NK-92 treated with Interleukin-12 subunit alpha and Interleukin-12 subunit beta, amount 100 ng/mL, for 24 hours (cell line): ENCODE measurements around the gene PCDHGC3.
"Not testable (repeated sequence)": the region's sequence is repeated elsewhere in the genome, so short reads cannot be mapped to it uniquely, and the experiment has no call there.

Source experiments
- DNase-seq: peaks from one replicate; lab custom pipeline; 2025; lab: John Stamatoyannopoulos, UW

The PCDHGC3 gene

DNA sequence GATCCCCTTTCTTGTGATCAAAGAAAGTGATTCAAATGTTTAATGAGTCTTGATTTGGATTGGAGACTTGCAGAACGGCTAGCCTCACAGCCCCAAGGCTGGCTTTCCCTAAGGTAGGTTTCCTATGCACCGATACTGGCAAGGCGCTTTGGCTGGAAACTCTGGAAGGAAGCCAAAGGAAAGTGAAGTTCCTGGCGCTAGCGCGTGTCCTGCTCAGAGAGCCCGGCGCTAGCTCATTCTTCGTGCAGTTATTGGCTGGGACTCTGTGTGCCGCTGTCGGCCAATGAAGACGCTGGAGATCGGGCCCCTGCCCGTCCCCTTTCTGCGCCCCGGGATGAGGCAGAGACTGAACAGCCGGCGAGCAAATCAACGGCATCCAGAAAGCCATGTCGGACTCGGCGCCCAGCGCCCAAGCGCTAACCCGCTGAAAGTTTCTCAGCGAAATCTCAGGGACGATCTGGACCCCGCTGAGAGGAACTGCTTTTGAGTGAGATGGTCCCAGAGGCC lies at the start of gene PCDHGC3:
TSS of gene PCDHGC3 (plus strand) at position 342 of the 507 bp plus-strand sequence. CDS start at position 493, 151 bp downstream.
- DNase-seq, result no peak

DNA sequence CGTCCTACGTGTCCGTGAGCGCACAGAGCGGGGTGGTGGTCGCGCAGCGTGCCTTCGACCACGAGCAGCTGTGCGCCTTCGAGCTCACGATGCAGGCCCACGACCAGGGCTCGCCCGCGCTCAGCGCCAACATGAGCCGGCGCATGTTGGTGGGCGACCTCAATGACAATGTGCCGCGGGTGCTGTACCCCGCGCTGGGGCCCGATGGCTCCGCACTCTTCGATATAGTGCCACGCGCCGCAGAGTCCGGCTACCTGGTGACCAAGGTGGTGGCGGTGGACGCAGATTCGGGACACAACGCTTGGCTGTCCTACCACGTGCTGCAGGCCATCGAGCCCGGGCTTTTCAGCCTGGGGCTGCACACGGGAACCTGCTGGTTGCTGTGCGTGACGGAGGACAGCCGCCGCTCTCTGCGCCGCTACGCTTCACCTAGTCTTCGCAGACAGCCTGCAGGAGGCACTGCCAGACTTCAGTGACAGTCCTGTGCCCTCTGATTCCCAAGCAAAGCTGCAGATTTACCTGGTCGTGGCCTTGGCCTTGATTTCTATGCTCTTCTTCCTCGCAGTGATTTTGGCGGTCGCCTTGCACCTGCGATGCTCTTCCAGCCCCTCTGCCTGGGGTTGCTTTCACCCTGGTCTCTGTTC lies 47.9 kb upstream of the PCDHGC3 start:
- DNase-seq, result no peak

DNA sequence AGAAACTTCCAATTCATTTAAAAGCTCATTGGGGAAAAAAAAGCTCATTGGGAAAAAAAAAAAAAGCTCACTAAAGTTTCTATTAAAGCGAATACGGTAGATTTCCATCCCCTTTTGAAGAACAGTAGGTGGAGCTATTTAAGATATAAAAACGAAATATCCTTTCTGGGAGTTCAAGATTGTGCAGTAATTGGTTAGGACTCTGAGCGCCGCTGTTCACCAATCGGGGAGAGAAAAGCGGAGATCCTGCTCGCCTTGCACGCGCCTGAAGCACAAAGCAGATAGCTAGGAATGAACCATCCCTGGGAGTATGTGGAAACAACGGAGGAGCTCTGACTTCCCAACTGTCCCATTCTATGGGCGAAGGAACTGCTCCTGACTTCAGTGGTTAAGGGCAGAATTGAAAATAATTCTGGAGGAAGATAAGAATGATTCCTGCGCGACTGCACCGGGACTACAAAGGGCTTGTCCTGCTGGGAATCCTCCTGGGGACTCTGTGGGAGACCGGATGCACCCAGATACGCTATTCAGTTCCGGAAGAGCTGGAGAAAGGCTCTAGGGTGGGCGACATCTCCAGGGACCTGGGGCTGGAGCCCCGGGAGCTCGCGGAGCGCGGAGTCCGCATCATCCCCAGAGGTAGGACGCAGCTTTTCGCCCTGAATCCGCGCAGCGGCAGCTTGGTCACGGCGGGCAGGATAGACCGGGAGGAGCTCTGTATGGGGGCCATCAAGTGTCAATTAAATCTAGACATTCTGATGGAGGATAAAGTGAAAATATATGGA lies 45.2 kb upstream of the PCDHGC3 start, which contains the start of gene PCDHGA12:
TSS of gene PCDHGA12 (plus strand) at position 176 of the 782 bp plus-strand sequence. CDS start at position 429, 253 bp downstream.
- DNase-seq, result no peak

DNA sequence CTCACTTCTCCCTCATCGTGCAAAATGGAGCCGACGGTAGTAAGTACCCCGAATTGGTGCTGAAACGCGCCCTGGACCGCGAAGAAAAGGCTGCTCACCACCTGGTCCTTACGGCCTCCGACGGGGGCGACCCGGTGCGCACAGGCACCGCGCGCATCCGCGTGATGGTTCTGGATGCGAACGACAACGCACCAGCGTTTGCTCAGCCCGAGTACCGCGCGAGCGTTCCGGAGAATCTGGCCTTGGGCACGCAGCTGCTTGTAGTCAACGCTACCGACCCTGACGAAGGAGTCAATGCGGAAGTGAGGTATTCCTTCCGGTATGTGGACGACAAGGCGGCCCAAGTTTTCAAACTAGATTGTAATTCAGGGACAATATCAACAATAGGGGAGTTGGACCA lies 44.5 kb upstream of the PCDHGC3 start:
- DNase-seq, result no peak

DNA sequence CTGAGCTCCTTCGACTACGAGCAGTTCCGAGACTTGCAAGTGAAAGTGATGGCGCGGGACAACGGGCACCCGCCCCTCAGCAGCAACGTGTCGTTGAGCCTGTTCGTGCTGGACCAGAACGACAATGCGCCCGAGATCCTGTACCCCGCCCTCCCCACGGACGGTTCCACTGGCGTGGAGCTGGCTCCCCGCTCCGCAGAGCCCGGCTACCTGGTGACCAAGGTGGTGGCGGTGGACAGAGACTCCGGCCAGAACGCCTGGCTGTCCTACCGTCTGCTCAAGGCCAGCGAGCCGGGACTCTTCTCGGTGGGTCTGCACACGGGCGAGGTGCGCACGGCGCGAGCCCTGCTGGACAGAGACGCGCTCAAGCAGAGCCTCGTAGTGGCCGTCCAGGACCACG lies 43.5 kb upstream of the PCDHGC3 start:
- not testable (repeated sequence) for DNase-seq

DNA sequence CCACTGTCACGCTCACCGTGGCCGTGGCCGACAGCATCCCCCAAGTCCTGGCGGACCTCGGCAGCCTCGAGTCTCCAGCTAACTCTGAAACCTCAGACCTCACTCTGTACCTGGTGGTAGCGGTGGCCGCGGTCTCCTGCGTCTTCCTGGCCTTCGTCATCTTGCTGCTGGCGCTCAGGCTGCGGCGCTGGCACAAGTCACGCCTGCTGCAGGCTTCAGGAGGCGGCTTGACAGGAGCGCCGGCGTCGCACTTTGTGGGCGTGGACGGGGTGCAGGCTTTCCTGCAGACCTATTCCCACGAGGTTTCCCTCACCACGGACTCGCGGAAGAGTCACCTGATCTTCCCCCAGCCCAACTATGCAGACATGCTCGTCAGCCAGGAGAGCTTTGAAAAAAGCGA lies 43.0 kb upstream of the PCDHGC3 start:
- not testable (repeated sequence) for DNase-seq

DNA sequence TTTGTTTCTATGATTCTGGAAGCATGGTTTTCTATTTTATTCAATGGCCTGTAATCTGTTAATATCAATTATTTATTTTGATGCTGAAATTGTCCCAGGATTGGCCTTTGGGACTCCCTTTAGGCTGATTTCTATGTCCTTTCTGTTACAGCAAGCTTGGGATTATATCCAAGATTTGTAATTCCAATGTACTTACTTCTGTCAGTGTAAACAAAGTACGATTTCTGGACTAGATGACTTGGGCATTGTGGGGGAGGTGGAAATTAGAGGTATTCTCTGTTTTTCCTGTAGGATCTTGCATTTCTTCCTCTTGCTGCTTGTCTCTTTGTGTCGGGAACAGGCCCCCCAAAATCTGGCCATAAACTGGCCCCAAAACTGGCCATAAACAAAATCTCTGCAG lies 41.8 kb upstream of the PCDHGC3 start:
- DNase-seq, result no peak

DNA sequence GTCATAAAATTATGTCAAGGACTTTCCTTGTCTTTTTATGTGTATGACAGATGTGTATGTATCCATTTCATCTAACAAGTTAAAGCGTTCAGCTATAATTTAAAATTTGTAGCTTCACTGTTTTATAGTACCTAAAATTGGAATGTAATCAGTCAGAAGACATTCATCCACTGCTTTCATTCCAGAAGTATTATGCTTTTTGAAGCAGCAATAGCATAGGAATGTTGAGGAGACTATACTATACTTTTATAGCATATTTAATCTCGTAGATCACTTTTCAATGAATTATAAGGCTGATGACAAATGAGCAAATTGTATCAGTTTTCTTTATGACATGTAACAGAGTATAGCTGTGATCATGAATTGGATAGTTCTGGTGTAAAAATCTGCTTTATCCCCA lies 38.5 kb upstream of the PCDHGC3 start:
- DNase-seq, result no peak

DNA sequence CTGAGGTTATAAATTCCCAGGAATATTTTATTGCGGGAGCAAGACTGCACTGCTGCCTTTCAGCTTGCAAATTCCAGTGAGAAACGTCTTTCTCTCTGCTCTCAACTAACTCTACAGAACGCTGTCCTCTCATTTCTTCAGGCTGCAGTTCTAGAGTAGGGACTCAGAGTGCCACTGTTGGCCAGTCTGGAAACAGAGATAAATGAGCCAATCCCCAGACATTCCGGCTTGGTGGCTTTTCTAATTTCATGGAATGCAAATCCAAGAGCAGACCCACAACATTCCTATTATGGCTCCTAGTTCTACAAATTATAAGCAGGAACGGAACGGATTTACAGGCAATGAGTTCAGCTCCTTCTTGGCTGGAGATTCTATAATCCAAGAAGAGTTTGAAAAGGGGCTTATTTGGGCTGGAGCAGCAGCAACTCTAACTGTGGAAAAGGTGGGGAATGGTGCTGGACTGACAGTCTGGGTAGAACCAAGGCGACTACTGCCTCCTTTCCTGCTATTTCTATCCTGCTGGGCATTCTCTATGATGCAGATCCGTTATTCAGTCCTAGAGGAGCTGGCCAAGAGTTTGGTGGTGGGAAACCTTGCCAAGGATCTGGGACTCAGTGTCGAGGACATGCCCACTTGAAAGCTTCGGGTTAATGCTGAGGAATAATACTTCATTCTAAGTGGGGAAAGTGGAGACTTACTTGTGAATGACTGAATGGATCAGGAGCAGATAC lies 36.2 kb upstream of the PCDHGC3 start:
- no peak for DNase-seq

DNA sequence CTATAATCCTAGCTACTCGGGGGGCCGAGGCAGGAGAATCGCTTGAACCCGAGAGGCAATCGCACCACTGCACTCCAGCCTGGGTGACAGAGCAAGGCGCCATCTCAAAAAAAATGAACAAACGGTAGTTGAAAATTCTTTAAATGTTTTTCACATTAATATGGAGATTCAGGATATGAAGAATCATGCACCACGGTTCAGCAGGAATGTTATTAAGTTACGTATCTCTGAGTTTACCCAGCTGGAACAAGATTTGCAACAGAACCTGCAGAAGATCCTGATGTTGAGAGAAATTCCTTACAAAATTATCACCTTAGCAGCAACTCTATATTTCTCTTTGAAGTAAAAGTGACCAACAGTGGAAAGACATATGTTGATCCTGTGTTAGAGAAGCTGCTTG lies 35.4 kb upstream of the PCDHGC3 start:
- no peak for DNase-seq

DNA sequence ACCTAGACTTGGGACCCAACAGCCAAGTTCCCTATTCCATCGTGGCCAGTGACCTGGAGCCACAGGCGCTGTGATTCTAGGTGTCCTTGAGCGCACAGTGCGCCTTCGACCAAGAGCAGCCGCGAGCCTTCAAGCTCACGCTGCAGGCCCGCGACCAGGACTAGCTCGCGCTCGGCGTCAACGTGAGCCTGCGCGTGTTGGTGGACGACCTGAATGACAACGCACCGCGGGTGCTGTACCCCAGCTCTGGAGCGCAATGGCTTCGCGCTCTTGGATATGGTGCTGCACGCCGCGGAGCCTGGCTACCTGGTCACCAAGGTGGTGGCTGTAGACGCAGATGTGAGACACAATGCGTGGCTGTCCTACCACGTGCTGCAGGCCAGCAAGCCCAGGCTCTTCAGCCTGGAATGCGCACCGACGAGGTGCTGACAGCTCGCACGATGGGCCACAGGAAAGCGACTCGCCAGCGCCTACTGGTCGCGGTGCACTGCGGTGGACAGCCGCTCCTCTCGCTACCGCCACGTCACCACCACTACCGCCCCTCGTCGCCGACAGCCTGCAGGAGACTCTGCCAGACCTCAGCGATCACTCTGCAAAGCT lies 34.1 kb upstream of the PCDHGC3 start:
- DNase-seq, result no peak

DNA sequence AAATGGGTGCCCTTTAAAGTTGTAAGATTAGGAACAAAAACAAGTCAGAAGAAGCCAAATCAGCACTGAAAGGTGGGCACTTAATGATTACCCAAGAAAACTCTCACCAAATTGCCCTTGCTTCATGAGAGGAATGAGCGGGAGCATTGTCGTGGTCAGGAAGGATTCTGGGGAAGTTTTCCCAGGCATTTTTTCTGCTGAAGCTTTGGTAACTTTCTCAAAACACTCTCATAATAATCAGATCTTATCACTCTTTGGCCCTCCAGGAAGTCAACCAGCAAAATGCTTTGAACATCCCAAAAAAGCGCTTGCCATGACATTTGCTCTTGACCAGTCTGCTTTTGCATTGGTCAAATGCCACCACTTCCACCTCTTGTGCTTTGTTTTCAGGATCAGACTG lies 10.4 kb upstream of the PCDHGC3 start:
- no peak for DNase-seq

DNA sequence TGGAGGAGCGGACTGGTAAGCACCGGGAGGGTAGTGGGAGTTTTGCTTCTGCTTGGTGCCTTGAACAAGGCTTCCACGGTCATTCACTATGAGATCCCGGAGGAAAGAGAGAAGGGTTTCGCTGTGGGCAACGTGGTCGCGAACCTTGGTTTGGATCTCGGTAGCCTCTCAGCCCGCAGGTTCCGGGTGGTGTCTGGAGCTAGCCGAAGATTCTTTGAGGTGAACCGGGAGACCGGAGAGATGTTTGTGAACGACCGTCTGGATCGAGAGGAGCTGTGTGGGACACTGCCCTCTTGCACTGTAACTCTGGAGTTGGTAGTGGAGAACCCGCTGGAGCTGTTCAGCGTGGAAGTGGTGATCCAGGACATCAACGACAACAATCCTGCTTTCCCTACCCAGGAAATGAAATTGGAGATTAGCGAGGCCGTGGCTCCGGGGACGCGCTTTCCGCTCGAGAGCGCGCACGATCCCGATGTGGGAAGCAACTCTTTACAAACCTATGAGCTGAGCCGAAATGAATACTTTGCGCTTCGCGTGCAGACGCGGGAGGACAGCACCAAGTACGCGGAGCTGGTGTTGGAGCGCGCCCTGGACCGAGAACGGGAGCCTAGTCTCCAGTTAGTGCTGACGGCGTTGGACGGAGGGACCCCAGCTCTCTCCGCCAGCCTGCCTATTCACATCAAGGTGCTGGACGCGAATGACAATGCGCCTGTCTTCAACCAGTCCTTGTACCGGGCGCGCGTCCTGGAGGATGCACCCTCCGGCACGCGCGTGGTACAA lies 556 bp downstream of the PCDHGC3 start:
- DNase-seq, result no peak

DNA sequence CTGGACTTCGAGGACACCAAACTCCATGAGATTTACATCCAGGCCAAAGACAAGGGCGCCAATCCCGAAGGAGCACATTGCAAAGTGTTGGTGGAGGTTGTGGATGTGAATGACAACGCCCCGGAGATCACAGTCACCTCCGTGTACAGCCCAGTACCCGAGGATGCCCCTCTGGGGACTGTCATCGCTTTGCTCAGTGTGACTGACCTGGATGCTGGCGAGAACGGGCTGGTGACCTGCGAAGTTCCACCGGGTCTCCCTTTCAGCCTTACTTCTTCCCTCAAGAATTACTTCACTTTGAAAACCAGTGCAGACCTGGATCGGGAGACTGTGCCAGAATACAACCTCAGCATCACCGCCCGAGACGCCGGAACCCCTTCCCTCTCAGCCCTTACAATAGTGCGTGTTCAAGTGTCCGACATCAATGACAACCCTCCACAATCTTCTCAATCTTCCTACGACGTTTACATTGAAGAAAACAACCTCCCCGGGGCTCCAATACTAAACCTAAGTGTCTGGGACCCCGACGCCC lies 1.3 kb downstream of the PCDHGC3 start:
- no peak for DNase-seq

DNA sequence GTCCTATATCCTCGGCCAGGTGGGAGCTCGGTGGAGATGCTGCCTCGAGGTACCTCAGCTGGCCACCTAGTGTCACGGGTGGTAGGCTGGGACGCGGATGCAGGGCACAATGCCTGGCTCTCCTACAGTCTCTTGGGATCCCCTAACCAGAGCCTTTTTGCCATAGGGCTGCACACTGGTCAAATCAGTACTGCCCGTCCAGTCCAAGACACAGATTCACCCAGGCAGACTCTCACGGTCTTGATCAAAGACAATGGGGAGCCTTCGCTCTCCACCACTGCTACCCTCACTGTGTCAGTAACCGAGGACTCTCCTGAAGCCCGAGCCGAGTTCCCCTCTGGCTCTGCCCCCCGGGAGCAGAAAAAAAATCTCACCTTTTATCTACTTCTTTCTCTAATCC lies 2.0 kb downstream of the PCDHGC3 start:
- DNase-seq, result no peak

DNA sequence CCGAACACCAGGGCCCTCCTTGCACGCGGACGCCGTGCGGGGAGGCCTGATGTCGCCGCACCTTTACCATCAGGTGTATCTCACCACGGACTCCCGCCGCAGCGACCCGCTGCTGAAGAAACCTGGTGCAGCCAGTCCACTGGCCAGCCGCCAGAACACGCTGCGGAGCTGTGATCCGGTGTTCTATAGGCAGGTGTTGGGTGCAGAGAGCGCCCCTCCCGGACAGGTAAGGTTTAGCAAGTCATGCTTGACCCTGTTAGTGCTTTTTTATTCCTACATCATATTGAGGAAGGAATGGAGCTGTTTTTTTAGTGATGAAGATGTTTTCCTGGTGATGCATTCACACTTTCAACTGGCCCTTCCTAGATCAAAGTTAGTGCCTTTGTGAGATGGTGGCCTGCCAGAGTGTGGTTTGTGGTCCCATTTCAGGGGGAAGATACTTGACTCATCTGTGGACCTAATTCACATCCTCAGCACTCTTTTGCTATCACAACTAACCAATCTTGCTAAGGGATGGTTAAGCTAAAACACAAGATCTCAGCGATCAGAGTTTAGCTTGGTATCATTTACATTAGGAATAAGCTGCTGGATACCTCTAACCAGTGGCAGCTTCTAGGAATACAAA lies 2.7 kb downstream of the PCDHGC3 start:
- no peak for DNase-seq

DNA sequence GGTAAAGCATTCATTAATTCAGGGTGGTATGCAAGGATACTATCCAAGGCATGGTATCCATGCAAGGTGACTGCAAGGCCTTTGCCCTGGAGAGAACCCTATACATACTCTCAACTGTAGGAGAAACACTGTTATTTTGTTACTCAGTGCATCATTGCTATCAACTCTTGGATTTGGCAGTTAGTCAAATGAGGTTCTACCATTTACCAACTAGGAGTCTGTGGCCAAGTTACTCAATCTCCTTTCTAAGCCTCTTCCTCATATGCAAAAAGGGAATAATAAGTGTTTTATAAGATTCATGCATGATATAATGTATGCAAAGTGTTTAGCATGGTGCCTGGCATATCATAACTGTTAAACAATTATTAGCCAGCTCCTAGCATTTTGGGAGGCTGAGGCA lies 4.0 kb downstream of the PCDHGC3 start:
- DNase-seq, result no peak

DNA sequence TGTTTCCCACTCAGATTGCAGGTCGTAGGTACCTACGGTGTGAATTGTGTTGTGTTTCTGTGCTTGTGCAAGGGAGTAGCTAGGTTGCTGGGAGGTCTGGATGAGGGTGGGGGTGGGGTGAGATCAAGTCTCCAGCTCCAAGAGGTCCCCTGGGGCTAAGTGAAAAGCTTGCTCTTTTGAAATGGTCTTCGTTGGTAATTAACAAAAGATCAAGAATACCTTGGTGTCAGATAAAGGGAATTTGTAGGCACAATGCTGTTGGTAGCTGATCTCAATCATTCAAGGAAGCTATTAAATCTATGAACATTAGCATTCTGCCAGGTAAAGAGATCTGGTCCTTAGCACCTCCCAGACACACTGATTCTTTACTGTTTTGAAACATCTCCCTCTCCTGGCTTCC lies 8.1 kb downstream of the PCDHGC3 start:
- DNase-seq, result no peak

DNA sequence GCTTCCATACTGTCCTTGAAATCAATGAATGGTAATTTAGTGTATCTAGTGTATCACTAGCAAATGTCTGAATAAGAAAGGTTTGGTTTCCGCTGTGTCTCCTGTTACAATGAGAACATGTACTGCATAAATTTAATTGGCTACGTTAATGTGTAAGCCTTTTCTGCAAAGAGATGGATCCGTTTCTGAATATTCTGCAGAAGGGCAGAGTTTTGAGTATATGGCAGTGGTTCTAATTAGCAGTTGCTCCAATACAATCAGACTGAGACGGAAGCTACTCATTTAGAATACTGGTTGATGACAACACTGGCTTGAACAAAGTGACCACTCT lies 8.5 kb downstream of the PCDHGC3 start:
- DNase-seq, result no peak

DNA sequence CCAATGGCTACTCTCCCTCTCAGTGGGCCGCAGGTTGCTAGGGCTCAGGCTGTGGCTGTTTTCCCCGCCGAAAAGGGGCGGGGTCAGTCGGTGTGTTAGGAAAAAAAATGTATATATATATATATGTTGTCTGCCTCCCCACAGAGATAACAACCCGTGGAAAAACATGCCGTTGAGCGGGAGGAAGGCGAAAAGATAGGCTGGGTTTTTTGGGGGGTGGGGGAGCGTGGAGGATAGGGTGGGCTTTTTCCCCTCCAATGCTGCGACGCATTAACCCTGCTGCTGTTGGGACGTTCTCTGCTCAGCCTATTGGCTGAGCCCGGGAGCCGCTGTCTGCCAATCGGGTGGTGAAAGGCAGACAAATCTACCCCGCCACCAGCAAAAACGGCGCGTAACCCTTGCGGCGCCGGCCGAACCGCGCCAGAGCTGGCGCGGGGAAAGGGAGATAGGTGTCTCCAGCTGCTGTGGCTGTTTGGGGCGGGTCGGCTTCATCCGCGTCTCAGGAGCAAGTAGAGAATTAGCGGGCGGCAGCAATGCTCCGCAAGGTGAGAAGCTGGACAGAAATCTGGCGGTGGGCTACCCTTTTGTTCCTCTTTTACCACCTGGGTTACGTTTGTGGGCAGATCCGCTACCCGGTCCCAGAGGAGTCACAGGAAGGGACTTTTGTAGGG lies 9.0 kb downstream of the PCDHGC3 start, which contains the start of gene PCDHGC4:
TSS of gene PCDHGC4 (plus strand) at position 390 of the 671 bp plus-strand sequence. CDS start at position 534, 144 bp downstream.
- DNase-seq, result no peak
